Dedifferentiated amniotic fluid mesenchymal stem cell (primary cell): ENCODE results near the gene SUGCT.

Source experiments
- DNase-seq: peaks from one replicate; pipeline ENCODE4 v3.0.0-alpha.2; 2016; ENCODE audit errors: extremely low spot score

The SUGCT gene

GRCh38 chr7:40520986-40521738 is 386.4 kb downstream of the SUGCT start:
- DNase-seq, result no peak

- DNase-seq, result no peak
Observed at GRCh38 chr7:40525764-40526163, 391.0 kb downstream of the SUGCT start.

GRCh38 chr7:40526951-40527715 is 392.3 kb downstream of the SUGCT start:
- DNase-seq, result peak; percentile 24

GRCh38 chr7:40527723-40528122 is 392.9 kb downstream of the SUGCT start:
- no peak for DNase-seq

- peak; percentile 44 for DNase-seq
Observed at GRCh38 chr7:40530292-40530691, 395.5 kb downstream of the SUGCT start.

GRCh38 chr7:40531956-40532355 is 397.2 kb downstream of the SUGCT start:
- DNase-seq, result no peak

GRCh38 chr7:40535678-40536077 is 400.9 kb downstream of the SUGCT start:
- no peak for DNase-seq

- DNase-seq, result no peak
Observed at GRCh38 chr7:40536421-40536820, 401.6 kb downstream of the SUGCT start.

- no peak for DNase-seq
Observed at GRCh38 chr7:40538281-40538680, 403.5 kb downstream of the SUGCT start.

- peak; percentile 38 for DNase-seq
Observed at GRCh38 chr7:40541336-40541735, 406.5 kb downstream of the SUGCT start.

- no peak for DNase-seq
Observed at GRCh38 chr7:40542982-40543741, 408.4 kb downstream of the SUGCT start.

GRCh38 chr7:40544221-40544723 is 409.5 kb downstream of the SUGCT start:
- no peak for DNase-seq

GRCh38 chr7:40544871-40545303 is 410.1 kb downstream of the SUGCT start:
- no peak for DNase-seq

- DNase-seq, result no peak
Observed at GRCh38 chr7:40545739-40546138, 410.9 kb downstream of the SUGCT start.

- DNase-seq, result no peak
Observed at GRCh38 chr7:40546616-40547501, 412.1 kb downstream of the SUGCT start.

- no peak for DNase-seq
Observed at GRCh38 chr7:40549372-40550039, 414.7 kb downstream of the SUGCT start.

GRCh38 chr7:40551685-40552576 is 417.1 kb downstream of the SUGCT start:
- DNase-seq, result no peak

GRCh38 chr7:40560672-40561071 is 425.9 kb downstream of the SUGCT start:
- no peak for DNase-seq

- DNase-seq, result no peak
Observed at GRCh38 chr7:40566879-40567278, 432.1 kb downstream of the SUGCT start.

GRCh38 chr7:40569326-40569725 is 434.5 kb downstream of the SUGCT start:
- no peak for DNase-seq
